K562 (cell line): ENCODE measurements around the gene BNIP5. TPM values are rescaled to one million over a fixed set of nuclear protein-coding genes. Genes with fewer than 3 reads are reported as not detected.

Experiments
- CHCHD3 ChIP-seq: fragments of 250-450 bp; sonication (Bioruptor Pico); IDR thresholded peaks from 2 replicates; pipeline ENCODE4 v2.1.2; 2022; ENCODE audit warnings: mild to moderate bottlenecking
- CTBP1 ChIP-seq: fragments of 450-650 bp; IDR thresholded peaks from 2 replicates; pipeline ENCODE4 v1.6.1; 2016; ENCODE audit warnings: borderline replicate concordance
- DNMT1 ChIP-seq: fragments of 450-650 bp; IDR thresholded peaks from 2 replicates; pipeline ENCODE4 v1.6.1; 2016; ENCODE audit warnings: antibody characterized with exemption, mild to moderate bottlenecking
- ESRRA ChIP-seq: fragments of 450-650 bp; IDR thresholded peaks from 2 replicates; pipeline ENCODE4 v1.6.1; 2014; ENCODE audit warnings: low read depth, mild to moderate bottlenecking, moderate library complexity, borderline replicate concordance
- FOXJ2 ChIP-seq: fragments of 200-800 bp; sonication (Bioruptor generic); IDR thresholded peaks from 2 replicates; pipeline ENCODE4 v1.6.1; 2016; ENCODE audit warnings: missing genetic modification characterization, missing compliant biosample characterization
- FOXJ3 ChIP-seq: sonication (generic); formaldehyde crosslinking; IDR thresholded peaks from 2 replicates; pipeline ENCODE4 v1.4.0; 2020; ENCODE audit warnings: mild to moderate bottlenecking, missing genetic modification reagents
- FOXK1 ChIP-seq: sonication (generic); formaldehyde crosslinking; IDR thresholded peaks from 2 replicates; pipeline ENCODE4 v1.8.0; 2022; ENCODE audit warnings: missing genetic modification reagents, mild to moderate bottlenecking, borderline replicate concordance
- FUS ChIP-seq: fragments of 200-400 bp; formaldehyde crosslinking; optimal IDR thresholded peaks from 2 replicates; pipeline ENCODE3; 2017; ENCODE audit warnings: low read depth, low read length
- HMG20A ChIP-seq: fragments of 450-650 bp; formaldehyde crosslinking; conservative IDR thresholded peaks from 2 replicates; pipeline ENCODE4 v1.4.0; 2020; ENCODE audit warnings: mild to moderate bottlenecking, mixed read lengths
- MCM3 ChIP-seq: fragments of 450-650 bp; IDR thresholded peaks from 2 replicates; pipeline ENCODE4 v1.6.1; 2016
- MTA1 ChIP-seq: fragments of 450-650 bp; IDR thresholded peaks from 2 replicates; pipeline ENCODE4 v1.6.1; 2017; ENCODE audit warnings: borderline replicate concordance
- NFIX ChIP-seq: fragments of 250-450 bp; sonication (Bioruptor Pico); IDR thresholded peaks from 2 replicates; pipeline ENCODE4 v1.4.0; 2020; ENCODE audit warnings: low read depth, mild to moderate bottlenecking, moderate library complexity
- NR3C1 ChIP-seq: sonication (generic); formaldehyde crosslinking; IDR thresholded peaks from 2 replicates; pipeline ENCODE4 v1.8.1; 2022; ENCODE audit warnings: missing genetic modification reagents
- NRF1 ChIP-seq, 2 experiments: fragments of 450-650 bp; IDR thresholded peaks in 1 of 2; conservative IDR thresholded peaks in 1 of 2; 2 replicates each; pipeline ENCODE4 v1.6.1; 2014; ENCODE audit warnings: mild to moderate bottlenecking in 2 of 2
- PHTF2 ChIP-seq: fragments of 250-450 bp; sonication (Bioruptor Pico); IDR thresholded peaks from 2 replicates; pipeline ENCODE4 v1.5.0; 2021; ENCODE audit warnings: mild to moderate bottlenecking
- SAFB2 ChIP-seq: fragments of 200-400 bp; formaldehyde crosslinking; IDR thresholded peaks from 2 replicates; pipeline ENCODE4 v1.6.1; 2018; ENCODE audit warnings: borderline replicate concordance, low read length, low read depth, moderate library complexity; ENCODE audit not compliant: severe bottlenecking
- SMARCA4 ChIP-seq: fragments of 450-650 bp; IDR thresholded peaks from 2 replicates; pipeline ENCODE4 v1.6.1; 2016
- STAT5B ChIP-seq: fragments of 250-450 bp; sonication (Bioruptor Pico); IDR thresholded peaks from 2 replicates; pipeline ENCODE4 v1.8.0; 2021; ENCODE audit warnings: mild to moderate bottlenecking, inconsistent platforms
- TCFL5 ChIP-seq: fragments of 250-450 bp; sonication (Bioruptor Pico); conservative IDR thresholded peaks from 2 replicates; pipeline ENCODE4 v1.6.1; 2021; ENCODE audit warnings: mild to moderate bottlenecking, moderate library complexity, matching md5 sums
- ZKSCAN3 ChIP-seq: fragments of 250-450 bp; sonication (Bioruptor Pico); IDR thresholded peaks from 2 replicates; pipeline ENCODE4 v1.4.0; 2020
- ZNF232 ChIP-seq: sonication (generic); formaldehyde crosslinking; IDR thresholded peaks from 2 replicates; pipeline ENCODE4 v1.8.0; 2022; ENCODE audit warnings: mild to moderate bottlenecking, missing genetic modification reagents
- ZNF239 ChIP-seq: fragments of 250-450 bp; sonication (Bioruptor Pico); IDR thresholded peaks from 2 replicates; pipeline ENCODE4 v1.4.0; 2020; ENCODE audit warnings: mild to moderate bottlenecking
- ZNF57 ChIP-seq: fragments of 450-650 bp; formaldehyde crosslinking; IDR thresholded peaks from 2 replicates; pipeline ENCODE4 v1.4.0; 2020; ENCODE audit warnings: mild to moderate bottlenecking, moderate library complexity
- ZNF583 ChIP-seq: fragments of 250-450 bp; sonication (Bioruptor Pico); IDR thresholded peaks from 2 replicates; pipeline ENCODE4 v1.4.0; 2020
- ZNF707 ChIP-seq: fragments of 250-450 bp; sonication (Bioruptor Pico); conservative IDR thresholded peaks from 2 replicates; pipeline ENCODE4 v1.8.0; 2022; ENCODE audit warnings: inconsistent platforms, mild to moderate bottlenecking, moderate library complexity
- polyA plus RNA-seq, 8 experiments: library from polyadenylated mRNA; depleted of rRNA in 4 of 8; stranded (reverse) in 5 of 8; unstranded in 3 of 8; fragments of >200 nt; fragmentation: Nextera tagmentation in 2 of 8; fragmentation: Illumina TruSeq in 1 of 8; extraction: Ambion mirVana in 2 of 8; extraction: Trizol in 1 of 8; gene quantifications; 2 replicates each; pipeline versions ENCODE4 v1.2.1 to v1.2.3, GENCODE V29; 2011 to 2014; ENCODE audit warnings: inconsistent platforms in 1 of 8, missing spikeins in 1 of 8
- total RNA-seq, 7 experiments: library from RNA; depleted of rRNA in 6 of 7; stranded (reverse); fragments of >200 nt in 6 of 7; fragmentation: Illumina TruSeq in 2 of 7; extraction: Trizol in 2 of 7; gene quantifications; 2 replicates each; pipeline versions ENCODE4 v1.2.1 to v1.2.3, GENCODE V29; 2011 to 2021; ENCODE audit warnings: low replicate concordance in 1 of 7
- TF ChIP-seq, protein P1 (sequence below): sonication (generic); formaldehyde crosslinking; IDR thresholded peaks from 2 replicates; pipeline ENCODE4 v1.9.0; 2022; ENCODE audit warnings: mild to moderate bottlenecking, missing genetic modification reagents
- TF ChIP-seq, protein P2 (sequence below): fragments of 450-650 bp; formaldehyde crosslinking; IDR thresholded peaks from 2 replicates; pipeline ENCODE4 v1.4.0; 2022; ENCODE audit warnings: missing genetic modification characterization
- TF ChIP-seq, protein P3 (sequence below): fragments of 250-450 bp; sonication (Bioruptor Pico); IDR thresholded peaks from 2 replicates; pipeline ENCODE4 v1.5.0; 2021

The BNIP5 gene
- total and polyA plus RNA-seq, 9 of the 15 experiments (the other 6 are each of a cell fraction or from before 2014, with no cell fraction given) = not detected

DNA sequence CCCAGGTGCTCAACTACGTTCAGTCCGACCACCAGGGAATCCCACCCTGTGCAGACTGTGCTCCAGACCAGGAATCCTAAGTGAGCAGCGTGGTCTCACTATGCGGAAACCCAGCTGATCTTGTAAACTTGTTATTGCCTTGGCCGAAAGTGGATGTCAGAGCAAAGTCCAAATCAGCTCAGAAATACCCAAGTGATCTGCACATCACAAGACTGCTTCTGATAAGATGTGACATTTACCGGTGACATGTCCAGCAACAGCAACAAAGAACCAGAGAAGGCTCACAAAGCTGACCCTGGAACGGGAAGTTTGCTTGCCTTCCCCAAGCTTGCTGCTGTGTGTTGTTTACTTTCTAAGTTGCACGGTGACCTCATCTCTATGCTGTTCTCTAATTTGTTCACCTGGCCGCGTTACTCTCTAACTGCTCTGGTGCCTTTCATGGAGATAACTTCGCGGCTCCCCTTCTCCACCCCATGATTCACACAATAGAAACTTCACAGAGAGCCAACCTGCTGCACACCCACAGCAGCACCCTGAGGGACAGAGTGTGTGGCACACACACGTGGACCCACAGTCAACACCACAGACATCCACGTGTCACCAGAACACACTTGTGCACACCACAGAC, 1.7 kb downstream of the BNIP5 start (continued):
- TF ChIP-seq NR3C1 (CRISPR knock-in tag) = no peak
- TF ChIP-seq ZNF583 (CRISPR knock-in tag) = no peak
- peak; percentile 74 for TF ChIP-seq CTBP1
- no peak for TF ChIP-seq ZKSCAN3 (CRISPR knock-in tag)
- 0 out of 2 replicates have a peak, but pooled peaks have one; percentile 27 for TF ChIP-seq ESRRA
- no peak for TF ChIP-seq SAFB2
- no peak for TF ChIP-seq STAT5B (CRISPR knock-in tag)
- TF ChIP-seq FOXJ3 = no peak
- TF ChIP-seq, protein P1, sequence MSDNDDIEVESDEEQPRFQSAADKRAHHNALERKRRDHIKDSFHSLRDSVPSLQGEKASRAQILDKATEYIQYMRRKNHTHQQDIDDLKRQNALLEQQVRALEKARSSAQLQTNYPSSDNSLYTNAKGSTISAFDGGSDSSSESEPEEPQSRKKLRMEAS (CRISPR knock-in tag) = peak; percentile 67
- peak; percentile 44; the same call in 1 of the 2 replicates for TF ChIP-seq MTA1
- TF ChIP-seq TCFL5 (CRISPR knock-in tag) = no peak
- peak; percentile 89 for TF ChIP-seq FOXJ2 (tag)
- TF ChIP-seq MCM3 = no peak
- TF ChIP-seq, protein P2, sequence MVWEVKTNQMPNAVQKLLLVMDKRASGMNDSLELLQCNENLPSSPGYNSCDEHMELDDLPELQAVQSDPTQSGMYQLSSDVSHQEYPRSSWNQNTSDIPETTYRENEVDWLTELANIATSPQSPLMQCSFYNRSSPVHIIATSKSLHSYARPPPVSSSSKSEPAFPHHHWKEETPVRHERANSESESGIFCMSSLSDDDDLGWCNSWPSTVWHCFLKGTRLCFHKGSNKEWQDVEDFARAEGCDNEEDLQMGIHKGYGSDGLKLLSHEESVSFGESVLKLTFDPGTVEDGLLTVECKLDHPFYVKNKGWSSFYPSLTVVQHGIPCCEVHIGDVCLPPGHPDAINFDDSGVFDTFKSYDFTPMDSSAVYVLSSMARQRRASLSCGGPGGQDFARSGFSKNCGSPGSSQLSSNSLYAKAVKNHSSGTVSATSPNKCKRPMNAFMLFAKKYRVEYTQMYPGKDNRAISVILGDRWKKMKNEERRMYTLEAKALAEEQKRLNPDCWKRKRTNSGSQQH (CRISPR knock-in tag) = no peak
- peak; percentile 29; the same call in 1 of the 2 replicates for TF ChIP-seq SMARCA4
- TF ChIP-seq NRF1 (conservative IDR thresholded peaks at IDR 0.05 in 1 of 2, IDR thresholded peaks at IDR 0.05 in 1 of 2) = peak in 1 of 2 experiments; percentile 14; a peak in 1 of 4 replicates
- no peak for TF ChIP-seq ZNF57 (CRISPR knock-in tag)
- TF ChIP-seq ZNF232 (CRISPR knock-in tag) = no peak
- TF ChIP-seq ZNF239 = no peak
- no peak for TF ChIP-seq NFIX (CRISPR knock-in tag)
- TF ChIP-seq HMG20A = no peak
- no peak for TF ChIP-seq CHCHD3 (CRISPR knock-in tag)
- no peak for TF ChIP-seq DNMT1
- no peak for TF ChIP-seq PHTF2 (CRISPR knock-in tag)
- peak; percentile 86; the same call in 1 of the 2 replicates for TF ChIP-seq FOXK1
- TF ChIP-seq, protein P3, sequence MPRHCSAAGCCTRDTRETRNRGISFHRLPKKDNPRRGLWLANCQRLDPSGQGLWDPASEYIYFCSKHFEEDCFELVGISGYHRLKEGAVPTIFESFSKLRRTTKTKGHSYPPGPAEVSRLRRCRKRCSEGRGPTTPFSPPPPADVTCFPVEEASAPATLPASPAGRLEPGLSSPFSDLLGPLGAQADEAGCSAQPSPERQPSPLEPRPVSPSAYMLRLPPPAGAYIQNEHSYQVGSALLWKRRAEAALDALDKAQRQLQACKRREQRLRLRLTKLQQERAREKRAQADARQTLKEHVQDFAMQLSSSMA (CRISPR knock-in tag) = no peak
- TF ChIP-seq FUS = no peak
- no peak for TF ChIP-seq ZNF707 (CRISPR knock-in tag)
